SU-DHL-6 (cell line): ENCODE results near the gene TTC23L.

Experiments
- EZH2phosphoT487 ChIP-seq: fragments of 200-600 bp; sonication (generic), shearing (Covaris generic); conservative IDR thresholded peaks from 2 replicates; pipeline ENCODE4 v1.6.1; 2018; ENCODE audit warnings: mild to moderate bottlenecking, antibody characterized with exemption, low read length, moderate library complexity, mixed read lengths
- TF ChIP-seq, protein P1 (sequence below): fragments of 200-600 bp; sonication (generic); IDR thresholded peaks from one replicate; pipeline ENCODE4 v1.5.1; 2017; ENCODE audit warnings: antibody characterized with exemption, mild to moderate bottlenecking, low read length, moderate library complexity; ENCODE audit not compliant: insufficient read depth, poor library complexity, severe bottlenecking

DNA sequence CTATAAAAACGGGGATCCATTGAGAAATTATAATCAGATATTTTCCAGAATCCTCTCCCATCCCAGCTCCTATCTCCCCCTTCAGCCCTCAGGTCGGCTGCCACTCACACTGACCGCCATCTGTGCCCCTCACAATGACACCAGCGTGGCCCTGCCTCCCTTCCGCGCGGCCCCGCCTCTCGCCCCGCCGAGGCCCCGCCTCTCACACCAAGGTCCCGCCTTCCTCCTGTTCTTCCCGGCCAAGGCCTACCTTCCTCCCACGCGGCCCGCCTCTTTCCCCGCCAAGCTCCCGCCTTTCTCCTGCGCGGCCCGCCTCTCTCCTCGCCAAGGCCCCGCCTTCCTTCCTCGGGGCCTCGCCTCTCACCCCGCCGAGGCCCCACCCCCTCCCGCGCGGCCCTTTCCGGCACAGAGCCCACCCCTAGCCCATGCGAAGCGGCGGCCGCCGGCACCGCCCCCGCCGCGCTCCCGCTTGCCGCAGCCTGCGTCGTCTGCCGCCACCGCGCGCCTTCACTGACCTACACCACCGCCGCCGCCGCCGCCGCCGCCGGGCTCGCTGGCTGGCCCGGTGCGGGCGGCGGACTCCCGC lies 90.3 kb downstream of the TTC23L start, which contains the start of gene DNAJC21:
- TF ChIP-seq, protein P1, sequence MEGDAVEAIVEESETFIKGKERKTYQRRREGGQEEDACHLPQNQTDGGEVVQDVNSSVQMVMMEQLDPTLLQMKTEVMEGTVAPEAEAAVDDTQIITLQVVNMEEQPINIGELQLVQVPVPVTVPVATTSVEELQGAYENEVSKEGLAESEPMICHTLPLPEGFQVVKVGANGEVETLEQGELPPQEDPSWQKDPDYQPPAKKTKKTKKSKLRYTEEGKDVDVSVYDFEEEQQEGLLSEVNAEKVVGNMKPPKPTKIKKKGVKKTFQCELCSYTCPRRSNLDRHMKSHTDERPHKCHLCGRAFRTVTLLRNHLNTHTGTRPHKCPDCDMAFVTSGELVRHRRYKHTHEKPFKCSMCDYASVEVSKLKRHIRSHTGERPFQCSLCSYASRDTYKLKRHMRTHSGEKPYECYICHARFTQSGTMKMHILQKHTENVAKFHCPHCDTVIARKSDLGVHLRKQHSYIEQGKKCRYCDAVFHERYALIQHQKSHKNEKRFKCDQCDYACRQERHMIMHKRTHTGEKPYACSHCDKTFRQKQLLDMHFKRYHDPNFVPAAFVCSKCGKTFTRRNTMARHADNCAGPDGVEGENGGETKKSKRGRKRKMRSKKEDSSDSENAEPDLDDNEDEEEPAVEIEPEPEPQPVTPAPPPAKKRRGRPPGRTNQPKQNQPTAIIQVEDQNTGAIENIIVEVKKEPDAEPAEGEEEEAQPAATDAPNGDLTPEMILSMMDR: no peak
- TF ChIP-seq EZH2phosphoT487: no peak
